HepG2 (cell line): ENCODE results near the gene PDZRN4. TPM values are rescaled to one million over a fixed set of nuclear protein-coding genes. Genes with fewer than 3 reads are reported as not detected.

Experiments
- AHDC1 ChIP-seq: sonication (generic); formaldehyde crosslinking; IDR thresholded peaks from 2 replicates; pipeline ENCODE4 v1.5.1; 2020; ENCODE audit warnings: mild to moderate bottlenecking, missing genetic modification reagents, borderline replicate concordance
- ARID3A ChIP-seq: IDR thresholded peaks from 2 replicates; pipeline ENCODE4 v1.6.1; 2012; ENCODE audit warnings: low read depth, low read length, improper control_type of control experiment
- ATF1 ChIP-seq: IDR thresholded peaks from 2 replicates; pipeline ENCODE4 v1.6.1; 2016; ENCODE audit warnings: mild to moderate bottlenecking, control low read depth
- ELF3 ChIP-seq: IDR thresholded peaks from 2 replicates; pipeline ENCODE4 v1.6.1; 2016; ENCODE audit warnings: missing genetic modification reagents, missing compliant biosample characterization
- IRF2 ChIP-seq: IDR thresholded peaks from 2 replicates; pipeline ENCODE4 v1.6.1; 2018; ENCODE audit warnings: missing genetic modification reagents, missing compliant biosample characterization
- IRX3 ChIP-seq: sonication (generic); formaldehyde crosslinking; IDR thresholded peaks from 2 replicates; pipeline ENCODE4 v1.8.1; 2023; ENCODE audit warnings: mild to moderate bottlenecking, low read depth, missing genetic modification reagents, borderline replicate concordance
- KLF16 ChIP-seq, 2 experiments: sonication (generic) in 1 of 2; formaldehyde crosslinking in 1 of 2; IDR thresholded peaks; 2 replicates each; pipeline versions ENCODE4 v1.6.1 to v1.8.0; 2016 to 2023; ENCODE audit warnings: missing genetic modification reagents in 2 of 2, missing compliant biosample characterization in 1 of 2
- KLF9 ChIP-seq: IDR thresholded peaks from 2 replicates; pipeline ENCODE4 v1.6.1; 2016; ENCODE audit warnings: low read depth
- MEF2D ChIP-seq: sonication (generic); formaldehyde crosslinking; IDR thresholded peaks from 2 replicates; pipeline ENCODE4 v1.5.1; 2020; ENCODE audit warnings: mild to moderate bottlenecking, missing genetic modification reagents
- MYNN ChIP-seq: sonication (generic); formaldehyde crosslinking; IDR thresholded peaks from 2 replicates; pipeline ENCODE4 v1.4.0; 2020; ENCODE audit warnings: mild to moderate bottlenecking, low read depth, missing genetic modification reagents
- NFKB2 ChIP-seq: sonication (generic); formaldehyde crosslinking; IDR thresholded peaks from 2 replicates; pipeline ENCODE4 v1.4.0; 2020; ENCODE audit warnings: missing genetic modification reagents, borderline replicate concordance
- PAWR ChIP-seq: sonication (generic); formaldehyde crosslinking; IDR thresholded peaks from 2 replicates; pipeline ENCODE4 v1.4.0; 2020; ENCODE audit warnings: missing genetic modification reagents, mild to moderate bottlenecking, borderline replicate concordance
- POLR2A ChIP-seq, 2 experiments: IDR thresholded peaks; 2 replicates each; pipeline ENCODE4 v1.6.1; 2011; ENCODE audit warnings: low read depth in 2 of 2, low read length in 2 of 2, mild to moderate bottlenecking in 1 of 2, moderate library complexity in 1 of 2; ENCODE audit not compliant: insufficient read depth in 1 of 2
- SOX5 ChIP-seq: IDR thresholded peaks from 2 replicates; pipeline ENCODE4 v1.6.1; 2016; ENCODE audit warnings: borderline replicate concordance
- STAT6 ChIP-seq: sonication (generic); formaldehyde crosslinking; IDR thresholded peaks from 2 replicates; pipeline ENCODE4 v1.4.0; 2020; ENCODE audit warnings: missing genetic modification reagents, mild to moderate bottlenecking, borderline replicate concordance
- TCF7 ChIP-seq: sonication (generic); IDR thresholded peaks from 2 replicates; pipeline ENCODE4 v1.6.1; 2016; ENCODE audit warnings: antibody characterized with exemption, low read depth
- ZBTB20 ChIP-seq: sonication (generic); formaldehyde crosslinking; IDR thresholded peaks from 2 replicates; pipeline ENCODE4 v1.8.1; 2023; ENCODE audit warnings: missing genetic modification reagents, low read depth, mild to moderate bottlenecking, borderline replicate concordance
- ZFP36L1 ChIP-seq: sonication (generic); formaldehyde crosslinking; IDR thresholded peaks from 2 replicates; pipeline ENCODE4 v1.8.0; 2022; ENCODE audit warnings: mild to moderate bottlenecking, missing genetic modification reagents, moderate library complexity
- ZMYM4 ChIP-seq: sonication (generic); formaldehyde crosslinking; IDR thresholded peaks from 2 replicates; pipeline ENCODE4 v1.8.1; 2023; ENCODE audit warnings: mild to moderate bottlenecking, missing genetic modification reagents
- ZNF446 ChIP-seq: sonication (generic); formaldehyde crosslinking; IDR thresholded peaks from 2 replicates; pipeline ENCODE4 v1.5.0; 2020; ENCODE audit warnings: mild to moderate bottlenecking, missing genetic modification reagents
- polyA plus RNA-seq, 8 experiments: library from polyadenylated mRNA; depleted of rRNA in 3 of 8; stranded (reverse) in 7 of 8; unstranded in 1 of 8; fragments of >200 nt; fragmentation: Illumina TruSeq in 4 of 8; extraction: Trizol in 4 of 8; gene quantifications; 2 replicates each; pipeline versions ENCODE4 v1.2.1 to v1.2.3, GENCODE V29; 2011 to 2016; ENCODE audit warnings: low read depth in 4 of 8, missing spikeins in 1 of 8, mixed read lengths in 1 of 8; ENCODE audit not compliant: insufficient read depth in 1 of 8
- total RNA-seq, 5 experiments: library from RNA; depleted of rRNA; stranded (reverse); fragments of >200 nt; fragmentation: Illumina TruSeq; extraction: Trizol; gene quantifications; 2 replicates each; pipeline ENCODE4 v1.2.3, GENCODE V29; 2016; ENCODE audit warnings: low read depth in 1 of 5
- TF ChIP-seq, protein P1 (sequence below): sonication (generic); formaldehyde crosslinking; IDR thresholded peaks from 2 replicates; pipeline ENCODE4 v1.5.0; 2020; ENCODE audit warnings: missing genetic modification reagents, mild to moderate bottlenecking, borderline replicate concordance

The PDZRN4 gene
- total and polyA plus RNA-seq, 2 of the 13 experiments (the other 11 are each of a cell fraction or from before 2014, with no cell fraction given): not detected

DNA sequence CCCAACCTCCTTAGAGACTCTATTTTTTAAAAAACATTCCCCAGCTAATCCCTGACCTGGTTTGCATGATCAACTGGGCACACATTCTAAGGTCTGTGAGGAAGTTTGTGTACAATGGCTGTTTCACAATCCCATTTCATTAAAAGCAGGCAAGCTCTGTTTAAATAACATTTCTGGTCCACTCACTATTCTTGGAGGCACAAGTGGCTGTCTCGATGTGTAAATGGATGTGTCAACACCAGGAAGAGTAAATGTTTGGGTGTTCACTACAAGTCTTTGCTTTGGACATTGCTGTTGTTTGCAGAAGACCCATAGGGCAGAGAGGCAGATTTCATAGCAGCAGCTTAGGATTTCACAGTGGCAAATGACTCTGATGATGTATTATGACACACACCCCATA lies 98.3 kb downstream of the PDZRN4 start (continued):
- TF ChIP-seq AHDC1 (CRISPR knock-in tag) (peak; percentile 77; the same call in 1 of the 2 replicates), ZBTB20 (CRISPR knock-in tag) (no peak; the same call in 1 of the 2 replicates), ELF3 (CRISPR knock-in tag) (peak; percentile 33; the same call in 1 of the 2 replicates), MEF2D (CRISPR knock-in tag) (peak; percentile 79), STAT6 (no peak), ARID3A (peak; percentile 78), SOX5 (CRISPR knock-in tag) (peak; percentile 72), KLF16 (CRISPR knock-in tag; IDR thresholded peaks at IDR 0.05) (0 out of 4 replicates have a peak, but pooled peaks of 1 of the 2 experiments have one; percentile 47), KLF9 (CRISPR knock-in tag) (no peak), ZFP36L1 (CRISPR knock-in tag) (peak; percentile 56; the same call in 1 of the 2 replicates), TCF7 (peak; percentile 35), ZMYM4 (CRISPR knock-in tag) (peak; percentile 57), PAWR (CRISPR knock-in tag) (no peak), POLR2A (IDR thresholded peaks at IDR 0.05; ENCODE audit: insufficient read depth in 1 of 2, low read depth in 2 of 2, low read length in 2 of 2) (no peak), ZNF446 (CRISPR knock-in tag) (no peak), NFKB2 (no peak), MYNN (CRISPR knock-in tag) (no peak), IRX3 (no peak), ATF1 (CRISPR knock-in tag) (no peak), IRF2 (CRISPR knock-in tag) (peak; percentile 29; the same call in 1 of the 2 replicates)
- TF ChIP-seq, protein P1, sequence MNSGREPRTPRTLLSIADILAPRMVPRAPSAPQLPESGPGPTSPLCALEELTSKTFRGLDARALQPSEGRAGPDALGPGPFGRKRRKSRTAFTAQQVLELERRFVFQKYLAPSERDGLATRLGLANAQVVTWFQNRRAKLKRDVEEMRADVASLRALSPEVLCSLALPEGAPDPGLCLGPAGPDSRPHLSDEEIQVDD (CRISPR knock-in tag): no peak
